22Rv1 (cell line): Measurements from ENCODE around the gene NLRC3.

ENCODE experiments used
- ZFX ChIP-seq: fragments of 450-650 bp; IDR thresholded peaks from 2 replicates; pipeline ENCODE4 v1.6.1; 2017; ENCODE audit warnings: antibody characterized with exemption, borderline replicate concordance
- TF ChIP-seq, protein P1 (sequence below): fragments of 450-650 bp; IDR thresholded peaks from 2 replicates; pipeline ENCODE4 v1.5.1; 2017; ENCODE audit warnings: mild to moderate bottlenecking

DNA sequence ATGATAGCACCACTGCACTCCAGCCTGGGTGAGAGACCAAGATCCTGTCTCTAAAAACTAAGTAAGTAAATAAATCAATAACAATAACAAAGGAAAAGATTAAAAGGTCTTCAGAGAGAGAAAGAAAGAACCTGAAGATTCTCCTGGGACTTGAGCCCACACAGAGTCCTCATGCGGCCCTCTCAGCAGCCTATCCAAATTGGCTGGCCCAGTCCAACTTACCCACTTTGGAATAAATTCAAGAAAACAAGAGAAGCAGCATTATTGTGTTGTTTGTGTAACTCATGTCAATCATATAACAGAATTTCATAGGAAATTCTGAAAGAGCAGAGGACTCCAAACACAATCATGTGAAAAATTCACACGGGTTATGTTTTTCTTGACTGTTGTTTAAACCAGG is 30.4 kb upstream of the NLRC3 start:
- TF ChIP-seq, protein P1, sequence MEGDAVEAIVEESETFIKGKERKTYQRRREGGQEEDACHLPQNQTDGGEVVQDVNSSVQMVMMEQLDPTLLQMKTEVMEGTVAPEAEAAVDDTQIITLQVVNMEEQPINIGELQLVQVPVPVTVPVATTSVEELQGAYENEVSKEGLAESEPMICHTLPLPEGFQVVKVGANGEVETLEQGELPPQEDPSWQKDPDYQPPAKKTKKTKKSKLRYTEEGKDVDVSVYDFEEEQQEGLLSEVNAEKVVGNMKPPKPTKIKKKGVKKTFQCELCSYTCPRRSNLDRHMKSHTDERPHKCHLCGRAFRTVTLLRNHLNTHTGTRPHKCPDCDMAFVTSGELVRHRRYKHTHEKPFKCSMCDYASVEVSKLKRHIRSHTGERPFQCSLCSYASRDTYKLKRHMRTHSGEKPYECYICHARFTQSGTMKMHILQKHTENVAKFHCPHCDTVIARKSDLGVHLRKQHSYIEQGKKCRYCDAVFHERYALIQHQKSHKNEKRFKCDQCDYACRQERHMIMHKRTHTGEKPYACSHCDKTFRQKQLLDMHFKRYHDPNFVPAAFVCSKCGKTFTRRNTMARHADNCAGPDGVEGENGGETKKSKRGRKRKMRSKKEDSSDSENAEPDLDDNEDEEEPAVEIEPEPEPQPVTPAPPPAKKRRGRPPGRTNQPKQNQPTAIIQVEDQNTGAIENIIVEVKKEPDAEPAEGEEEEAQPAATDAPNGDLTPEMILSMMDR: no peak
- no peak for TF ChIP-seq ZFX
